Measurements from ENCODE around the gene ZNF853. TPM values are rescaled to one million over a fixed set of nuclear protein-coding genes. Genes with fewer than 3 reads are reported as not detected.
A peak's percentile ranks its signal among the peaks of the same experiment; 100 is the strongest.

ZNF853 gene
- polyA plus RNA-seq, 3 donors = 0.15 TPM; not detected in 2

- 96% methylated on average over 21 of the region's 22 CpGs for WGBS (ENCODE audit: insufficient coverage)
- H3K4me3 Mint-ChIP-seq = no peak overlapping the region
- no peaks in the 10 kb centered on the region for H3K27me3 ChIP-seq (ENCODE audit: control insufficient read depth in 2 of 2, insufficient read depth in 2 of 2, low read length in 2 of 2)
- H3K4me1 Mint-ChIP-seq = peaks cover 25% of the 10 kb centered on the region
- H3K27ac Mint-ChIP-seq = peak overlapping the region in 1 of 7 donors; percentile 46
- peaks cover 71 to 89% of the 10 kb centered on the region in 2 donors for H3K36me3 ChIP-seq (replicated peaks in 1 of 2; ENCODE audit: control insufficient read depth in 1 of 2, insufficient read depth in 2 of 2, low read length in 2 of 2)
- peaks cover 15 to 22% of the 10 kb centered on the region in 2 donors for H3K4me1 ChIP-seq (ENCODE audit: control insufficient read depth in 1 of 2, insufficient read depth in 2 of 2, low read length in 2 of 2)
- H3K27ac ChIP-seq (ENCODE audit: low read depth in 1 of 2, low read length in 2 of 2) = no peak overlapping the region
- H2AFZ ChIP-seq (ENCODE audit: insufficient read depth, low read depth, low read length, poor library complexity, severe bottlenecking) = no peak overlapping the region
- H4K20me1 ChIP-seq (ENCODE audit: insufficient read depth, low read length) = peaks cover 94% of the 10 kb centered on the region
- H3K9me3 Mint-ChIP-seq = peaks cover 0 to 18% (median 1%) of the 10 kb centered on the region in 7 donors
- H3K79me2 ChIP-seq (ENCODE audit: insufficient read depth, low read length) = peaks cover 47% of the 10 kb centered on the region
- H3K36me3 Mint-ChIP-seq = peaks cover 84 to 96% of the 10 kb centered on the region in 2 donors
- no peak for DNase-seq
- H3K9me3 ChIP-seq (replicated peaks in 1 of 2; ENCODE audit: control insufficient read depth in 1 of 2, insufficient read depth in 1 of 2, low read length in 2 of 2) = peaks cover 0 to 2% of the 10 kb centered on the region in 2 donors
- peaks cover 0 to 3% (median 0%) of the 10 kb centered on the region in 3 donors for H3K27me3 Mint-ChIP-seq (ENCODE audit: low read depth in 3 of 3)
- no peak for TF ChIP-seq CTCF (IDR thresholded peaks at IDR 0.05)
- no peak overlapping the region for H3K4me3 ChIP-seq (replicated peaks in 1 of 3; ENCODE audit: low read depth in 2 of 3, low read length in 3 of 3)
- no peak overlapping the region for H3K9ac ChIP-seq (ENCODE audit: insufficient read depth, low read length, poor library complexity, severe bottlenecking)
- intact Hi-C loops (cut with micrococcal nuclease) = loop anchor here in 1 of 2 donors (5.0 kb wide), 1 partner anchor 64 kb away; the partner anchor contains the start of gene ZNF12
- H3K4me2 ChIP-seq (replicated peaks; ENCODE audit: extremely low read depth, low read length, poor library complexity, severe bottlenecking) = no peak overlapping the region
Measured at GRCh38 chr7:6642861-6643640, 27.6 kb downstream of the ZNF853 start.

- H3K27ac Mint-ChIP-seq = peak overlapping the region in 1 of 7 donors; percentile 78
Measured at GRCh38 chr7:6643915-6644625, 28.7 kb downstream of the ZNF853 start.

More at GRCh38 chr7:6643915-6644625, 28.7 kb downstream of the ZNF853 start:
- DNase-seq = no peak
- Histone ChIP-seq H3K27ac (ENCODE audit: low read depth in 1 of 2, low read length in 2 of 2) (no peak overlapping the region), H3K36me3 (replicated peaks in 1 of 2; ENCODE audit: control insufficient read depth in 1 of 2, insufficient read depth in 2 of 2, low read length in 2 of 2) (peaks cover 81 to 99% of the 10 kb centered on the region in 2 donors), H3K4me2 (replicated peaks; ENCODE audit: extremely low read depth, low read length, poor library complexity, severe bottlenecking) (no peak overlapping the region), H3K4me3 (replicated peaks in 1 of 3; ENCODE audit: low read depth in 2 of 3, low read length in 3 of 3) (no peak overlapping the region), H3K9me3 (replicated peaks in 1 of 2; ENCODE audit: control insufficient read depth in 1 of 2, insufficient read depth in 1 of 2, low read length in 2 of 2) (peaks cover 0 to 11% of the 10 kb centered on the region in 2 donors), H3K27me3 (ENCODE audit: control insufficient read depth in 2 of 2, insufficient read depth in 2 of 2, low read length in 2 of 2) (no peaks in the 10 kb centered on the region), H3K4me1 (ENCODE audit: control insufficient read depth in 1 of 2, insufficient read depth in 2 of 2, low read length in 2 of 2) (peaks cover 4 to 12% of the 10 kb centered on the region in 2 donors), H4K20me1 (ENCODE audit: insufficient read depth, low read length) (peaks cover 94% of the 10 kb centered on the region), H3K79me2 (ENCODE audit: insufficient read depth, low read length) (peaks cover 40% of the 10 kb centered on the region), H3K9ac (ENCODE audit: insufficient read depth, low read length, poor library complexity, severe bottlenecking) (no peak overlapping the region), H2AFZ (ENCODE audit: insufficient read depth, low read depth, low read length, poor library complexity, severe bottlenecking) (no peak overlapping the region)
- Mint-ChIP-seq H3K27me3 (ENCODE audit: low read depth in 3 of 3) (peaks cover 0 to 3% (median 0%) of the 10 kb centered on the region in 3 donors), H3K4me3 (no peak overlapping the region), H3K36me3 (peaks cover 87 to 100% of the 10 kb centered on the region in 2 donors), H3K9me3 (peaks cover 4 to 26% (median 10%) of the 10 kb centered on the region in 7 donors), H3K4me1 (peaks cover 14% of the 10 kb centered on the region)
- intact Hi-C loops (cut with micrococcal nuclease) = loop anchor here in 1 of 2 donors (5.0 kb wide), 1 partner anchor 63 kb away; the partner anchor contains the start of gene ZNF12
- TF ChIP-seq CTCF (IDR thresholded peaks at IDR 0.05) = no peak
- 97% methylated on average over 20 of the region's 21 CpGs for WGBS (ENCODE audit: insufficient coverage)
